NCI-H1694 (cell line): ENCODE data around the gene POLRMT.
A peak's percentile ranks its signal among the peaks of the same experiment; 100 is the strongest.
"Not testable (repeated sequence)": the region's sequence is repeated elsewhere in the genome, so short reads cannot be mapped to it uniquely, and the experiment has no call there.

Experiments used
- DNase-seq: peaks from one replicate; lab custom pipeline; 2025; lab: John Stamatoyannopoulos, UW

The POLRMT gene

DNA sequence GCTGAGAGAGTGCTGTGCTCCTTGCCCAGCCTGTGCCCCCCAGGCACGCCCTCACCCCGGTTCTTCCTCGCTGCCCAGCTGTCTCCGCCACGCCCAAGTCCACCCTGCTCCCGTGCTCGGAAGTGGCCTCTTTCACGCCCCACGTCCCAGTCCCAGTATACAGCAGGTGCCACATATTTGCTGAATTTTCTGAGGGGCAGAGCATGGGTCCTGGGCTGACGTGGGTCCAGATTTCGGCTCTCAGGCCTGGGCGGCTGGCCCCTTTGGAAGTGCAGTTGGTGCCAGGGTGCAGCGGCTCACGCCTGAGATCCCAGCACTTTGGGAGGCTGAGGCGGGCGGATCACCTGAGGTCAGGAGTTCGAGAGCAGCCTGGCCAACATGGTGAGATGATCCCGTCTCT is 40.3 kb downstream of the POLRMT start:
- no peak for DNase-seq

DNA sequence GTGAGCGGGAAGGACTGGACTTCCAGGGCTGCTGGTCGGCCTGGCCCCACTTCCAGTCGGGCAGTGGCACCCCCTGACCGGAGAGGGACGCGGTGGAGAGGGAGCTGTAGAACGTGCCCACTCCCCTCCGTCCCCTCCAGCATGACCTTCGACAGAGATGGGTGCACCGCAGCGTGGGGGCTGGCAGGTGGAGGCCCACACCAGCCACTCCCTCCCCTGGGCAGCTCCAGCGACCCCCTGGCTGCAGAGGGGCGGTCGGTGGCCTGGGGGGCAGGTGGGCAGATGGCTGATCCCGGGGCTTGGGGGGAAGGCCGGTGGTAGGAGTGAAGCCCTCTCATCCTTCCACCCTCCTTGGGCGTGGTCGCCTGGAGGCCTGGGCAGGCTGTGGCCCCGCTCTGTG is 41.2 kb downstream of the POLRMT start:
- no peak for DNase-seq

- no peak for DNase-seq
These were observed 42.0 kb downstream of the POLRMT start for GRCh38 chr19:591099-591958.

DNA sequence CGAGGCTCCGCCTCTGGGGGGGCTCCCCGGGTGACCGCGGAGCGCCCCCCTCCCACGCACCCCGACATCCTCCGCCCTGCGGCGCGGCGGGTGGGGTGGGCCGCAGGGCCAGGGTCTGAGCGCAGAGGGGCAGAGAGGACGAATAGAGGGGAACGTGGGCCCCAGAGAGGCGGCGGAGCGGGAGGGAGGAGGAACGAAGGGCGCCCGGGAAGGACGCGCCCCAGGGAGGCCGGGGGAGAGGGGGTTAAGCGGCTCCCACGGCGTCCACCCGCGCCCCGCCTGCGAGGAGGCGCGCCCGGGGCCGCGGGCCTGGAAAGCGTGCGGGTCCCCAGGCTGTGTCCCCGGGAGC is 42.6 kb downstream of the POLRMT start:
- no peak for DNase-seq

GRCh38 chr19:590396-590745 is 43.0 kb downstream of the POLRMT start:
- no peak for DNase-seq

- DNase-seq = no peak
These were observed 43.5 kb downstream of the POLRMT start, which contains the start of gene HCN2 for GRCh38 chr19:589693-590395. TSS of gene HCN2 (plus strand) at chr19:589881. CDS start at chr19:589946, 65 bp downstream.

GRCh38 chr19:588741-589692 is 44.3 kb downstream of the POLRMT start:
- DNase-seq = no peak

DNA sequence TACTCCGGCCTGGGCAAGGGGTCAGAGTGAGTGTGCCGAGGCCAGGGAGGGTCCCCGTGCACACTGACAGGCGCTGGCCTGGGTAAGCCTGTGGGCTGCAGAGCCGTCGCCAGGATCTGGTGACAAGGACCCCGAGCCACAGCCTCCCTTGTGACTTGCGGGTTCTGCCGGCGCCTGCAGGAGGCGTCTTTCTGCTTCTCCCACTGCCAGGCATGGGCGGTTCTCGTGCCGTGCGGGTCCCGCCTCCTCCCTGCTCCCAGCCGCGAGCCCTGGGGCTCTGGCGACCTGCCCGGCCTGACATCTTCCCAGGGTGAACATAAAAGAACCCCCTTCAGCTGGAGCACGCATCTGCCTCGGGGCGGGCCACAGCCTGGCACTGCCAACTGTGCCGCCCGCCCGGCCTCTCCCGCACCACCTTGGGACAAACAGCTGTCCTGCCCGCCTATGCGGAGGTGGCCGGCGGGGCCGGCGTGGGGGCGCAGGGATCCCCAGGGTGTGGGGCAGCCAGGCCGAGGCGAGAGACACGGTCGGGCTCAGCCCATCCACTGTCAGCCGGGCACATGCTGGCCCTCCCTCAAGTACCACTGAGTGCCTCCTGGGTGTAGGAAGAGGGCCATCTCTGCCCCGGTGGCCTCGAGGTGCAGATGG is 45.1 kb downstream of the POLRMT start:
- DNase-seq = peak; percentile 88

- DNase-seq = no peak
These were observed 47.7 kb downstream of the POLRMT start for GRCh38 chr19:585551-586110.

DNA sequence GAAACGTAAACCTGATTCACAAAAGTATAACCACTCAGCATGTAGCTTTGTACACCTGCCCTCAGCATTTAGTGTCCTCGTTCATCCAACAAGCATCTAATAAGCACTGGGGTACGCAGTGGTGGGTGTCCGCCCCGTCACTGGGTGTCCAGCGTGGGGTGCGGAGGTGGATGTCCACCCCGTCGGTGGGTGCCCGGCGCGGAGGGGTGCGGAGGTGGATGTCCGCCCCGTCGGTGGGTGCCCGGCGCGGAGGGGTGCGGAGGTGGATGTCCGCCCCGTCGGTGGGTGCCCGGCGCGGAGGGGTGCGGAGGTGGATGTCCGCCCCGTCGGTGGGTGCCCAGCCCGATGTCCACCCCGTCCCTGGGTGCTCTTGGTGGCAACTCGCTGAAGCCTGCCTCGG is 48.2 kb downstream of the POLRMT start:
- not testable (repeated sequence) for DNase-seq

GRCh38 chr19:584240-585001 is 48.9 kb downstream of the POLRMT start:
- peak; percentile 31 for DNase-seq

DNA sequence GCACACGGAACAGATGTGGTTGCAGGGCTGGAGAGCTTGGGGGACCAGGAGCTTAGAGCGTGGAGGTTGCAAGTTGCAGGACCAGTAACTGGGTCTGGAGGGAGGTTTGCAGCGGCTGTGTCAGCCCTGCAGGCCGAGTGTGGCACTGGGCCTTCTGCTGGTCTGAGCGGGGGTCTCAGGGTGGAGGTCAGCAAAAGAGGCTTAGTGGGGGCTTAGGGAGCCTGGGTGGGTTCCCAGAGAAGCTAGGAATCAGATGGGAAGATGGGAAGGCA is 49.4 kb downstream of the POLRMT start:
- no peak for DNase-seq

DNA sequence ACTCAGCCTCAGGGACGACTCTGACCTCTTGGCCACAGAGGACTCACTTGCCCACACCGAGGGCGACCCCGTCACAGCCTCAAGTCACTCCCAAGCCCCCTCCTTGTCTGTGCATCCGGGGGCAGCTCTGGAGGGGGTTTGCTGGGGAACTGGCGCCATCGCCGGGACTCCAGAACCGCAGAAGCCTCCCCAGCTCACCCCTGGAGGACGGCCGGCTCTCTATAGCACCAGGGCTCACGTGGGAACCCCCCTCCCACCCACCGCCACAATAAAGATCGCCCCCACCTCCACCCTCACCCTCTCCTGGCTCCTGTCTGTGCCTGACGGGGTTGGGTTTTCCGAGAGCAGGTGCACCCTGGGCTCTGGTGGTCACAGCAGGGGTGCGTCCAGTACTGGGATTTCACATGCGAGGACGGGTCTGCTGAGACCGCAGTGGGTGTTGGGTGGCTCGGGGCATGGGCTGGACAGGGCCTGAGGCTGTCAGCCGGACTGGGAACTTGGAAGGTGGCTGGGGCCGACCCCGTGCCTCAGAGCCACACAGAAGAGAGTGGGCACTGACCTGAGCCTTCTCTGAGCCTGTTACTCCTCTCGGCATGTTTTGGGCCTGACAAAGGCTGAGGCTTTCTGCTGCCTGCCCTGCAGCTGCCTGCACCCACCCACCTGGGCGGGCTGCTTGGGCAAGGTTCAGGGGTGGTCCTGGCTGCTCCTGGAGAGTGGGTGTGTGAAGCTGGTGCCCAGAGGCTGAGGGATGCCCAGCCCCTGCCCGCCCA is 50.0 kb downstream of the POLRMT start:
- DNase-seq = no peak

DNA sequence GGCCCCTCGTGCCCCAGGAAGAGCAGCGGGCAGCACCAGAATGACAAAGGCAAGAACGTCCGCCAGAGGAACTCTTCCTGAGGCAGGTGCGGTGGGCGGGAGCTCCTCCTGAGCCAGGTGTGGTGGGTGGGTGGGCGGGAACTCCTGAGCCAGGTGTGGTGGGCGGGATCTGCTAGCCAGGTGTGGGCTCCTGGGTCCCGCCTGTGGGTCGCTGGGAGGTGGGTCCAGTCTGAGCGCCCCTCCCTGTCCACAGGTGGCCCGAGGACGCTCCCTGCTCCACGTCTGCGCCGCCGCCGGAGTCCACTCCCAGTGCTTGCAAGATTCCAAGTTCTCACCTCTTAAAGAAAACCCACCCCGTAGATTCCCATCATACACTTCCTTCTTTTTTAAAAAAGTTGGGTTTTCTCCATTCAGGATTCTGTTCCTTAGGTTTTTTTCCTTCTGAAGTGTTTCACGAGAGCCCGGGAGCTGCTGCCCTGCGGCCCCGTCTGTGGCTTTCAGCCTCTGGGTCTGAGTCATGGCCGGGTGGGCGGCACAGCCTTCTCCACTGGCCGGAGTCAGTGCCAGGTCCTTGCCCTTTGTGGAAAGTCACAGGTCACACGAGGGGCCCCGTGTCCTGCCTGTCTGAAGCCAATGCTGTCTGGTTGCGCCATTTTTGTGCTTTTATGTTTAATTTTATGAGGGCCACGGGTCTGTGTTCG is 50.7 kb downstream of the POLRMT start:
- DNase-seq = no peak

DNA sequence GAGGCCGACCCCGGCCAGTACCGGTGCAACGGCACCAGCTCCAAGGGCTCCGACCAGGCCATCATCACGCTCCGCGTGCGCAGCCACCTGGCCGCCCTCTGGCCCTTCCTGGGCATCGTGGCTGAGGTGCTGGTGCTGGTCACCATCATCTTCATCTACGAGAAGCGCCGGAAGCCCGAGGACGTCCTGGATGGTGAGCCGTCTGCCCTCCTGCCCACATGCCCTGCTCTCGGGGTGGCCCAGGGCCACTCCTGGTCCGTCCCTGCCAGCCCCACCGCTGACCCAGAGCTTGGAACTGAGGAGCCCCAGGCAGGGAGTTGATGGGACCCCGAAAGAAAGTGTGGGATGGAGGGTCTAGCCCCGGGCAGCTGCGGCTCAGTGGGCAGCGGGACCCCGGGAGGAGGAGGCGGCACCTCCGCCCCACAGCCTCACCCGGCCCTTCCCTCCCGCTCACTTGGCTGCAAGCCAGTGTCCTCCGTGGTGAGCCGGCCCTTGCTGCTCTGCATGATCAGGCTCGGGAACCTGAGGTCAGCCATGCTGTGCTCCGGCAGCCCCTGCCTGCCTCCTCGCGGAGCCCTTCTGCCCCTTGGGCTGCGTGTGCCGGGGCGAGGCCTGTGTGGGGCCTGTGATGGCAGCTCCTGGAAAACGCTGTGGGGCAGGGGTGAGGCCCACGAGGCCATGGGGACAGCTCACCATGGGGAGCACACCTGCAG is 51.8 kb downstream of the POLRMT start:
- DNase-seq = no peak

- DNase-seq = no peak
These were observed 53.0 kb downstream of the POLRMT start for GRCh38 chr19:580274-580835.

GRCh38 chr19:579842-580155 is 53.5 kb downstream of the POLRMT start:
- DNase-seq = no peak

- no peak for DNase-seq
These were observed 54.1 kb downstream of the POLRMT start for GRCh38 chr19:579111-579841.
